Smooth muscle cell (in vitro differentiated cells): ENCODE measurements around the gene COL6A3. TPM values are rescaled to one million over a fixed set of nuclear protein-coding genes. Genes with fewer than 3 reads are reported as not detected.

Experiments
- DNase-seq: peaks from one replicate; lab custom pipeline; 2025; ENCODE audit not compliant: unreplicated experiment; lab: John Stamatoyannopoulos, UW
- H2AFZ ChIP-seq: fragments of 200-600 bp; sonication (generic); 2 replicates; pipeline ENCODE4 v1.6.0; 2016; ENCODE audit warnings: antibody characterized with exemption, low read depth, mild to moderate bottlenecking
- H3F3A ChIP-seq: fragments of 200-600 bp; sonication (generic); 2 replicates; pipeline ENCODE4 v1.6.0; 2017; ENCODE audit warnings: antibody characterized with exemption, low read depth
- H3K27ac ChIP-seq: fragments of 200-600 bp; sonication (generic); 2 replicates; pipeline ENCODE4 v1.5.1; 2016; ENCODE audit warnings: low read depth, mild to moderate bottlenecking
- H3K27me3 ChIP-seq: fragments of 200-600 bp; sonication (generic); 2 replicates; pipeline ENCODE4 v1.6.1; 2016; ENCODE audit warnings: low read depth, mild to moderate bottlenecking
- H3K36me3 ChIP-seq: fragments of 200-600 bp; sonication (generic); 2 replicates; pipeline ENCODE4 v1.5.1; 2016; ENCODE audit warnings: low read depth
- H3K4me1 ChIP-seq: fragments of 200-600 bp; sonication (generic); 2 replicates; pipeline ENCODE4 v1.5.1; 2016; ENCODE audit warnings: low read depth
- H3K4me2 ChIP-seq: fragments of 200-600 bp; sonication (generic); 2 replicates; pipeline ENCODE4 v1.6.0; 2016; ENCODE audit warnings: mild to moderate bottlenecking
- H3K4me3 ChIP-seq: fragments of 200-600 bp; sonication (generic); 2 replicates; pipeline ENCODE4 v1.5.1; 2016; ENCODE audit warnings: mild to moderate bottlenecking
- H3K79me2 ChIP-seq: fragments of 200-600 bp; sonication (generic); 2 replicates; pipeline ENCODE4 v1.6.0; 2016; ENCODE audit warnings: low read depth, mild to moderate bottlenecking
- H3K9ac ChIP-seq: fragments of 200-600 bp; sonication (generic); 2 replicates; pipeline ENCODE4 v1.6.0; 2016; ENCODE audit warnings: low read depth
- H3K9me3 ChIP-seq: fragments of 200-600 bp; sonication (generic); replicated peaks from 2 replicates; pipeline ENCODE4 v1.5.1; 2016; ENCODE audit warnings: low read depth
- H4K20me1 ChIP-seq: fragments of 200-600 bp; sonication (generic); 2 replicates; pipeline ENCODE4 v1.6.0; 2016; ENCODE audit warnings: low read depth
- CTCF ChIP-seq: fragments of 200-600 bp; sonication (generic); IDR thresholded peaks from 2 replicates; pipeline ENCODE4 v1.5.1; 2017; ENCODE audit warnings: borderline replicate concordance, mild to moderate bottlenecking, antibody characterized with exemption; ENCODE audit not compliant: insufficient read depth, poor library complexity, severe bottlenecking
- WGBS: methylation state at CpG from one replicate; pipeline ENCODE4 v1.1.7; 2016; ENCODE audit warnings: low lambda C conversion rate; 5-methylcytosine and 5-hydroxymethylcytosine counted together
- polyA plus RNA-seq: library from polyadenylated mRNA; unstranded; fragments of >200 nt; fragmentation: Nextera tagmentation; extraction: Ambion mirVana; gene quantifications from 2 replicates; pipeline ENCODE4 v1.2.1, GENCODE V29; 2016
- total RNA-seq: library from RNA; depleted of rRNA; stranded (reverse); fragments of >200 nt; gene quantifications from 2 replicates; pipeline ENCODE4 v1.2.3, GENCODE V29; 2014

COL6A3 gene
- total and polyA plus RNA-seq, 2 experiments from 2014 or later: 888 to 1,708 TPM

- Histone ChIP-seq H2AFZ (no peak overlapping the region), H3K9ac (peak overlapping the region; percentile 61), H3K27me3 (no peaks in the 10 kb centered on the region), H3K4me1 (peaks cover 11% of the 10 kb centered on the region), H3K27ac (peak overlapping the region; percentile 96), H3K4me2 (peak overlapping the region; percentile 16), H3K79me2 (peaks cover 11% of the 10 kb centered on the region), H4K20me1 (no peaks in the 10 kb centered on the region), H3K36me3 (no peaks in the 10 kb centered on the region), H3K9me3 (no peaks in the 10 kb centered on the region), H3K4me3 (no peak overlapping the region), H3F3A (peaks cover 32% of the 10 kb centered on the region)
- WGBS: 61% methylated on average over 4 of the region's 4 CpGs
- TF ChIP-seq CTCF: no peak
- DNase-seq: no peak
Observed at GRCh38 chr2:237283131-237283928, 130.6 kb downstream of the COL6A3 start.

- Histone ChIP-seq H3K4me3 (no peak overlapping the region), H3K27ac (peak overlapping the region; percentile 96), H3K79me2 (peaks cover 4% of the 10 kb centered on the region), H3K4me1 (peaks cover 11% of the 10 kb centered on the region), H2AFZ (no peak overlapping the region), H3K9ac (peak overlapping the region; percentile 61), H3K27me3 (no peaks in the 10 kb centered on the region), H3F3A (peaks cover 32% of the 10 kb centered on the region), H3K36me3 (no peaks in the 10 kb centered on the region), H4K20me1 (no peaks in the 10 kb centered on the region), H3K9me3 (no peaks in the 10 kb centered on the region), H3K4me2 (peak overlapping the region; percentile 16)
- TF ChIP-seq CTCF: no peak
- no peak for DNase-seq
- 0% methylated on average over 1 of the region's 1 CpG for WGBS
Observed at GRCh38 chr2:237282568-237283128, 131.3 kb downstream of the COL6A3 start.

- H3K27ac ChIP-seq: peak overlapping the region; percentile 96
- H3K9ac ChIP-seq: peak overlapping the region; percentile 79
- no peaks in the 10 kb centered on the region for H4K20me1 ChIP-seq
- no peak for DNase-seq
- no peaks in the 10 kb centered on the region for H3K27me3 ChIP-seq
- H3F3A ChIP-seq: peaks cover 32% of the 10 kb centered on the region
- TF ChIP-seq CTCF: no peak
- no peaks in the 10 kb centered on the region for H3K9me3 ChIP-seq
- peak overlapping the region; percentile 64 for H3K4me2 ChIP-seq
- no peak overlapping the region for H2AFZ ChIP-seq
- no peaks in the 10 kb centered on the region for H3K36me3 ChIP-seq
- no peak overlapping the region for H3K4me3 ChIP-seq
- 7% methylated on average over 3 of the region's 3 CpGs for WGBS
- H3K4me1 ChIP-seq: peaks cover 11% of the 10 kb centered on the region
- peaks cover 4% of the 10 kb centered on the region for H3K79me2 ChIP-seq
Observed at GRCh38 chr2:237281836-237282306, 132.1 kb downstream of the COL6A3 start.
